Loucy (cell line): ENCODE measurements around the gene BACH2.

Experiments
- H2AFZ ChIP-seq: fragments of 200-600 bp; sonication (generic); 2 replicates; pipeline ENCODE4 v1.6.0; 2016; ENCODE audit warnings: antibody characterized with exemption, mild to moderate bottlenecking, low read length, moderate library complexity
- H3F3A ChIP-seq: fragments of 200-600 bp; 2 replicates; pipeline ENCODE4 v1.6.0; 2016; ENCODE audit warnings: antibody characterized with exemption, low read depth, mild to moderate bottlenecking
- H3K27me3 ChIP-seq: fragments of 200-600 bp; sonication (generic); 2 replicates; pipeline ENCODE4 v1.6.1; 2014; ENCODE audit warnings: low read length, mild to moderate bottlenecking; ENCODE audit not compliant: insufficient read depth, poor library complexity, severe bottlenecking
- H3K36me3 ChIP-seq: fragments of 200-600 bp; sonication (generic); 2 replicates; pipeline ENCODE4 v1.6.1; 2016; ENCODE audit warnings: low read length; ENCODE audit not compliant: insufficient read depth
- H3K4me1 ChIP-seq: fragments of 200-600 bp; sonication (generic); 2 replicates; pipeline ENCODE4 v1.5.1; 2014; ENCODE audit warnings: low read length, mild to moderate bottlenecking; ENCODE audit not compliant: insufficient read depth, poor library complexity, severe bottlenecking
- H3K4me2 ChIP-seq: fragments of 200-600 bp; sonication (generic); 2 replicates; pipeline ENCODE4 v1.6.0; 2014; ENCODE audit warnings: antibody characterized with exemption, low read length, low read depth, mild to moderate bottlenecking; ENCODE audit not compliant: poor library complexity, severe bottlenecking
- H3K4me3 ChIP-seq: fragments of 200-600 bp; sonication (generic); 2 replicates; pipeline ENCODE4 v1.5.1; 2014; ENCODE audit warnings: low read length, mild to moderate bottlenecking, mixed read lengths; ENCODE audit not compliant: poor library complexity, severe bottlenecking
- H3K79me2 ChIP-seq: fragments of 200-600 bp; sonication (generic); 2 replicates; pipeline ENCODE4 v1.6.1; 2014; ENCODE audit warnings: low read length; ENCODE audit not compliant: insufficient read depth
- H3K9ac ChIP-seq: fragments of 200-600 bp; sonication (generic); 2 replicates; pipeline ENCODE4 v1.6.0; 2014; ENCODE audit warnings: mild to moderate bottlenecking, low read depth, low read length, moderate library complexity; ENCODE audit not compliant: poor library complexity, severe bottlenecking
- H3K9me2 ChIP-seq: fragments of 200-600 bp; sonication (generic); replicated peaks from 2 replicates; pipeline ENCODE4 v1.6.1; 2016; ENCODE audit warnings: low read depth, low read length, mixed read lengths
- H3K9me3 ChIP-seq: fragments of 200-600 bp; sonication (generic); 2 replicates; pipeline ENCODE4 v1.6.1; 2014; ENCODE audit warnings: mild to moderate bottlenecking, antibody characterized with exemption, low read length, low read depth; ENCODE audit not compliant: insufficient read depth
- H4K20me1 ChIP-seq: fragments of 200-600 bp; sonication (generic); 2 replicates; pipeline ENCODE4 v1.6.0; 2014; ENCODE audit warnings: antibody characterized with exemption, low read length, mild to moderate bottlenecking; ENCODE audit not compliant: insufficient read depth, poor library complexity, severe bottlenecking
- EZH2phosphoT487 ChIP-seq: fragments of 200-600 bp; IDR thresholded peaks from 2 replicates; pipeline ENCODE4 v1.6.1; 2018; ENCODE audit warnings: antibody characterized with exemption, mild to moderate bottlenecking, moderate library complexity, borderline replicate concordance
- TF ChIP-seq, protein P1 (sequence below): fragments of 200-600 bp; sonication (generic); conservative IDR thresholded peaks from 2 replicates; pipeline ENCODE4 v1.5.1; 2014; ENCODE audit warnings: mild to moderate bottlenecking, antibody characterized with exemption, low read length

Gene BACH2

DNA sequence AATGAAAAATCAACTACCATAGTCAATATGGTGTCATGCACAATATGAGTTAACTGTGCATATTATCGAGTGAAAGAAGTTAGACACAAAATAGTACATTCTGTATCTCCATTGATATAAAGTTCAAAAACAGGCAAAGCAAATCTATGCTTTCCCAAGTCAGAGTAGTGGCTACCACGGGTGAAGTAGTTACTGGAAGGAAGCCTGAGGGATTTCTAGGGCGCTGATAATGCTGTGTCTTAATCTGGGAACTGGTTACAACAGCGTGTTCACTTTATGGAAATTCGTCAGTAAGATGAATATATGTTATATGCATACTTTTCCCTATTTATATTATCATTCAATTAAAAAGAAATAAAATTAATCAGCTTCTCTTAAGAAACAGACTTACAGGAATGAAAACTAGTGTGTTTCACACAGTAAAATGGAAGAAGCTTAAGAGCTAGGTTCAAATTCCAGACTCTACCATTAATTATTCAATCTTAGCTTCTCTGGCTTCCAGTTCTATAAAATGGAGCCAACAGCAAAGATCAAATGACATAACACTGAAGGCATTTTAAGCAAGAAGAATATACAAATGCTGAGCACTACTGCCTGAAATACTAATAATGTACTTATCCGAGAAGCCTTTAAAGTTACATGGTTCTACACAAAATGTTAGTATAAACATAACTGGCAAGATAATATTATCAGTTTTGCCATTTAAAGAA is 19.2 kb downstream of the BACH2 start:
- Histone ChIP-seq H3K27me3 (no peaks in the 10 kb centered on the region), H3K4me3 (no peak overlapping the region), H2AFZ (no peak overlapping the region), H3K9me2 (no peaks in the 10 kb centered on the region), H4K20me1 (peaks cover 8% of the 10 kb centered on the region), H3K9me3 (no peaks in the 10 kb centered on the region), H3K9ac (no peak overlapping the region), H3K4me2 (no peak overlapping the region), H3K36me3 (no peaks in the 10 kb centered on the region), H3K4me1 (peaks cover 59% of the 10 kb centered on the region), H3K79me2 (peaks cover 83% of the 10 kb centered on the region), H3F3A (no peaks in the 10 kb centered on the region; the same call in 1 of the 2 replicates)
- no peak for TF ChIP-seq EZH2phosphoT487
- TF ChIP-seq, protein P1, sequence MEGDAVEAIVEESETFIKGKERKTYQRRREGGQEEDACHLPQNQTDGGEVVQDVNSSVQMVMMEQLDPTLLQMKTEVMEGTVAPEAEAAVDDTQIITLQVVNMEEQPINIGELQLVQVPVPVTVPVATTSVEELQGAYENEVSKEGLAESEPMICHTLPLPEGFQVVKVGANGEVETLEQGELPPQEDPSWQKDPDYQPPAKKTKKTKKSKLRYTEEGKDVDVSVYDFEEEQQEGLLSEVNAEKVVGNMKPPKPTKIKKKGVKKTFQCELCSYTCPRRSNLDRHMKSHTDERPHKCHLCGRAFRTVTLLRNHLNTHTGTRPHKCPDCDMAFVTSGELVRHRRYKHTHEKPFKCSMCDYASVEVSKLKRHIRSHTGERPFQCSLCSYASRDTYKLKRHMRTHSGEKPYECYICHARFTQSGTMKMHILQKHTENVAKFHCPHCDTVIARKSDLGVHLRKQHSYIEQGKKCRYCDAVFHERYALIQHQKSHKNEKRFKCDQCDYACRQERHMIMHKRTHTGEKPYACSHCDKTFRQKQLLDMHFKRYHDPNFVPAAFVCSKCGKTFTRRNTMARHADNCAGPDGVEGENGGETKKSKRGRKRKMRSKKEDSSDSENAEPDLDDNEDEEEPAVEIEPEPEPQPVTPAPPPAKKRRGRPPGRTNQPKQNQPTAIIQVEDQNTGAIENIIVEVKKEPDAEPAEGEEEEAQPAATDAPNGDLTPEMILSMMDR: no peak

DNA sequence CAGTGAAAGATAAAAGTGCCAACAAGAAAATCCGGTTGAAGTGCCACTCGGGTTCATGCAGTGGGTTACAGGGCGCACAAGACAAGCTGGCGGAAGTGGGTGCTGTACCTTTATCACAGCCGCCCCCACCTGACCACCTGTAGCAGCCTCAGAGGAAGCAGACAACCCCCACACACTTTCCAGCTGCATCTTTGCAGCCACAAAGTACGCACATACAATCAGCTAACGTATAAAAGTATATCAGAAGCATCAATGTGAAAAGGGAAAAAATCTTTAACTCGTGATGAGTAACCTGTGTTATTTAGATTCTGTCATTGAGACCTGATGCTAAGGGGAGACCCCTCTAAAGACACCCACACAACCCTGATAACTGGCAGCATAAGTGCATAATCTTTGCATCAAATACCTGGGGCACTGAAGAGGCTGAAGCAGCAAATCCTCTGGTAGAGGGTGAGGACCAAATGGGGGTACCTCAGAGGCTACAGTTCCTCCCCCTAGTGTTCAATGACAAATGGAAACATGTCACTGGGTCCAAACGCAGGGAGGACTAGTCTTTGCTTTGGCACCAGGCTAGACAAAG is 22.1 kb downstream of the BACH2 start:
- Histone ChIP-seq H3K4me3 (peak overlapping the region; percentile 41), H3K27me3 (no peaks in the 10 kb centered on the region), H3K4me1 (peaks cover 65% of the 10 kb centered on the region), H3K9me2 (no peaks in the 10 kb centered on the region), H3K36me3 (peaks cover 21% of the 10 kb centered on the region), H3K4me2 (peak overlapping the region; percentile 53), H4K20me1 (no peaks in the 10 kb centered on the region), H2AFZ (no peak overlapping the region), H3K79me2 (peaks cover 83% of the 10 kb centered on the region), H3K9me3 (no peaks in the 10 kb centered on the region; the same call in 1 of the 2 replicates), H3K9ac (peak overlapping the region; percentile 36), H3F3A (no peaks in the 10 kb centered on the region; the same call in 1 of the 2 replicates)
- TF ChIP-seq, protein P1: peak; percentile 61
- TF ChIP-seq EZH2phosphoT487: no peak

DNA sequence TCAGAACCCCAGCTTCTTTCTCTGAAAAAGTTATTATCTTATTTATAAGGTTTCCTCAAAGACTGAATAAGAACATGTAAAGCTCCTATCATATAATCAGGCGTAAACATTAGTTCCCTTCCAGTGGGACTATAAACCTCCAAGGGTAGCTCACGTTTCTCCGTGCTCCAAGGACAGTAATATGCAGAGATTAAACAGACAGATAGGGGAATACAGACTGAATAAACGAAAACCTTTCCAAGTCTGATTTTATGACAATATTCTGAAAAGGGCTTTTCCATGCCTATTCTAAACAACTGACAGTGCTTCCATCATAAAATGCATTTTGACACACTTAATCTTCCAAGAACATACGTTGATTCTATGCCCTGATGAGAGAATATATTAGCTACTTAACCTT is 22.8 kb downstream of the BACH2 start:
- no peaks in the 10 kb centered on the region for H4K20me1 ChIP-seq
- no peaks in the 10 kb centered on the region; the same call in 1 of the 2 replicates for H3F3A ChIP-seq
- H3K9me2 ChIP-seq: no peaks in the 10 kb centered on the region
- H3K4me1 ChIP-seq: peaks cover 71% of the 10 kb centered on the region
- H3K9me3 ChIP-seq: no peaks in the 10 kb centered on the region; the same call in 1 of the 2 replicates
- H3K9ac ChIP-seq: peak overlapping the region; percentile 16
- no peak overlapping the region for H2AFZ ChIP-seq
- H3K4me2 ChIP-seq: peak overlapping the region; percentile 53
- H3K27me3 ChIP-seq: no peaks in the 10 kb centered on the region
- TF ChIP-seq, protein P1: no peak
- no peak for TF ChIP-seq EZH2phosphoT487
- peaks cover 21% of the 10 kb centered on the region for H3K36me3 ChIP-seq
- H3K79me2 ChIP-seq: peaks cover 84% of the 10 kb centered on the region
- H3K4me3 ChIP-seq: peak overlapping the region; percentile 41
